GM18511 (cell line): ENCODE measurements around the gene POLR2B.
"Not testable (repeated sequence)": the region's sequence is repeated elsewhere in the genome, so short reads cannot be mapped to it uniquely, and the experiment has no call there.

Experiments used
- ATAC-seq: cut with Tn5 transposase; IDR thresholded peaks from one replicate; pipeline ENCODE4 v1.9.1; 2021; ENCODE audit warnings: mild to moderate bottlenecking, moderate library complexity; ENCODE audit not compliant: unreplicated experiment

Gene POLR2B

GRCh38 chr4:56986192-56986591 is 7.5 kb downstream of the POLR2B start:
- ATAC-seq: no peak

- no peak for ATAC-seq
Observed at GRCh38 chr4:56986952-56987351, 8.3 kb downstream of the POLR2B start.

GRCh38 chr4:56990109-56990905 is 11.6 kb downstream of the POLR2B start:
- ATAC-seq: no peak

GRCh38 chr4:56995525-56995924 is 16.8 kb downstream of the POLR2B start:
- ATAC-seq: no peak

- ATAC-seq: no peak
Observed at GRCh38 chr4:56999751-57000150, 21.1 kb downstream of the POLR2B start.

- ATAC-seq: no peak
Observed at GRCh38 chr4:57013543-57014120, 34.9 kb downstream of the POLR2B start.

GRCh38 chr4:57018980-57019379 is 40.3 kb downstream of the POLR2B start:
- no peak for ATAC-seq

GRCh38 chr4:57020467-57021101 is 41.9 kb downstream of the POLR2B start:
- ATAC-seq: no peak

GRCh38 chr4:57023104-57023503 is 44.4 kb downstream of the POLR2B start:
- no peak for ATAC-seq

- ATAC-seq: no peak
Observed at GRCh38 chr4:57034520-57034919, 55.8 kb downstream of the POLR2B start.

- ATAC-seq: no peak
Observed at GRCh38 chr4:57037982-57038604, 59.4 kb downstream of the POLR2B start.

GRCh38 chr4:57039345-57039744 is 60.6 kb downstream of the POLR2B start:
- ATAC-seq: no peak

GRCh38 chr4:57040510-57040909 is 61.8 kb downstream of the POLR2B start:
- no peak for ATAC-seq

GRCh38 chr4:57041020-57041419 is 62.3 kb downstream of the POLR2B start:
- no peak for ATAC-seq

- no peak for ATAC-seq
Observed at GRCh38 chr4:57042711-57043169, 64.0 kb downstream of the POLR2B start.

- ATAC-seq: no peak
Observed at GRCh38 chr4:57043347-57044251, 64.9 kb downstream of the POLR2B start.

- ATAC-seq: no peak
Observed at GRCh38 chr4:57044279-57044678, 65.6 kb downstream of the POLR2B start.

GRCh38 chr4:57044996-57045395 is 66.3 kb downstream of the POLR2B start:
- ATAC-seq: no peak

- not testable (repeated sequence) for ATAC-seq
Observed at GRCh38 chr4:57047046-57047445, 68.3 kb downstream of the POLR2B start.

- no peak for ATAC-seq
Observed at GRCh38 chr4:57048590-57049304, 70.1 kb downstream of the POLR2B start.
